ENCODE measurements around the gene JAM3.

JAM3 gene

GRCh38 chr11:134039726-134040385 lies 29.0 kb upstream of the JAM3 start:
- no peak for DNase-seq

- DNase-seq: peak; percentile 84
Measured at GRCh38 chr11:134040386-134041302, 28.2 kb upstream of the JAM3 start.

GRCh38 chr11:134041349-134041748 lies 27.5 kb upstream of the JAM3 start:
- no peak for DNase-seq

- no peak for DNase-seq
Measured at GRCh38 chr11:134041791-134042696, 26.8 kb upstream of the JAM3 start.

DNA sequence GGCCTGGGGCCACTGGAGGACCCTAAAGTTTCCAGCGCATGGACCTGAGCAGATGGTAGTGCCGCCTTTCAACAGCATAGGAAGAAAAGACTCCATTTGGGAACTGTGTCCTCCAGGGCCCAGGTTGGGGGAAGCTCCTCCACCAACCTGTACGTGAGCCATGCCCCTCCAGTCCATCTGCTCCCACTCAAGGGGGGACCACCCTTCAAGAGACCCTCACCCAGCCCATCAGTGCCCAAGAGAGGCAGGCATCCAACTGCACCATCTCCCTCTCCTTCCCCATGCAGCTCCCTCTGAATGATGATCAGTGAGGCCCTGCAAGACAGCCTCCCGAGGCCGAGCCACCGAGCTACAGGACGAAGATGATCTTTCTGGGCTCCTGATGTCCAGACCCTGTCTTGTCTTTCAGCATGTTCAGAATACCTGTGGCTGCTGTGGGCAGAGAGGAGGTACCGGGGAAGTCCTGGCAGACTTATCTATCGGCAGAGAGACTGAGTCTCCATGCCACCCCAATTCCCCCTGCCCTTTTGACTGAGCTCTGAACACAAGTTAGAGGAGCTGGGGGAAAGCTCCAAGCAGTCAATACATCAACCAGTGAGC lies 25.0 kb upstream of the JAM3 start:
- no peak for DNase-seq

DNA sequence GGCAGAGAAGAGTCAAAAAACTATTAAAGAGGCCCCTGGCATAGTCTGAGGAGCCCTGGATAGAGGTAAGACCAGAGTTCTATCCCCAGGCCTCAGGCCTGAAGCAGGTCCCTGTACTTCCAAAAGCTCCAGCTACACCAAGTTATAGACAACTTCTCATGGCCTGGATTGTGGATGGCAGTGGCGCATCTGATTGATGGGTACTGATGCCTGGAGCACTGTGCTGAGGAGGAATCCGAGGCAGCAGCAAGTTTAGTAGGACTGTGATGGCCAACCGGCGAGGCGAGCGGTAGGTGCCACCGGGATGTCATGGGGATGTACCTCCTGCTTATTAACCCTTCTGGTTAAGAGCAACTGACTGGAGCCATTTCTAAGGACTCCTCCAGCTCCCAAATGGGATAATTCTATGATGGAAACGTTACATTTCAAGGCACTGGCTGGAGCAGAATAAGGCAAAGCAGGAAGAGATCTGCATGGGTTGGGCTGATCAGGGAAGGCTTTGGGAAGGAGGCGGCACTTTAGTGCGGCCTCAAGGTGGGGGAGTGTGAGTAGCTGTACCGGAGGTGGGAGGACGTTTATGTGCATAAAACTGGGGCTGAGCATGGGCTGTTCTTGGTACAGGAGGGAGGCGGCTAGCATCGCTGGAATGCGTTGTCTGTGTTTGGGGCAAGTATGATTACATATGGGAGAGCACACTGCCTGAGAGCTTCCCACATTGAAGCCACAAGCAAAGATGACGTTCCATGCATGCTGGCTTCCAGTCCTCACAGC lies 24.2 kb upstream of the JAM3 start:
- DNase-seq: no peak

- peak; percentile 86 for DNase-seq
Measured at GRCh38 chr11:134045799-134046635, 22.9 kb upstream of the JAM3 start.

DNA sequence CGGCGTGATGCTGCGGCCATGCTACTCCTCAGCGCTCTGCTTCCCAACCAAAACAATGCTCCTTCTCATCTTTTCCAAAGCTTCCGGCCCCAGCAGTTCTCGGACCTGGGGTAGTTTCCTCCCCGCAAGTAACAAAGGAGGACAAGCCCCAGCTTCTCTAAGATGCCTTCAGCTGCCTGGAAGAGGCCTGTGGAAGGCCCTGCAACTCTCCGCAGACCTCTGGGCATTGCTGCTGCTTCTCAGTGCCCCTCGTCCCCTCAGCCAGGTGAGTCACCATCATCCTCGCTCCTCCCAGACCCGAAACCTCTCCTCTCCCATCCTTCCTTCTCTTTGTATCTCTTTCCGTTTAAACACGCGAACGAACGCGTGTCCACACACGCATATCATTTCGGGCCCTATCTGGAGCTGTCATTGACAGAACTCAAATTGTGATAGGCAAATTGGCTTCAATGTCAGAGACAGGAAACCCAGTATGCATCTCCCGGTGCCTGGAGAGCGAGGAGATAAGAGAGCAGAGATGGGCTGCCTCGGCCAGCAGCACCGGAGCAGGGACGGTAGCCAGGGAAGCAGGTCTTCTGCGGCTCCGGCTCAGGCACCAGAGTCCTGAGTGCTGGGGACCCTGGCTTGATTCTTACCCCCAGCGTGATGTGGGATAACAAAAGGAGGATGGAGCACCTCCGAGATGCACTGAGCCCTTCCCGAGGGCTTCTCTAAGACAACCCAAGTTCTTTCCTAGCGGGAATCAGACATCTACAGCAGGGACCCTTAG lies 22.0 kb upstream of the JAM3 start:
- no peak for DNase-seq

GRCh38 chr11:134047586-134047999 lies 21.3 kb upstream of the JAM3 start:
- DNase-seq: peak; percentile 17

DNA sequence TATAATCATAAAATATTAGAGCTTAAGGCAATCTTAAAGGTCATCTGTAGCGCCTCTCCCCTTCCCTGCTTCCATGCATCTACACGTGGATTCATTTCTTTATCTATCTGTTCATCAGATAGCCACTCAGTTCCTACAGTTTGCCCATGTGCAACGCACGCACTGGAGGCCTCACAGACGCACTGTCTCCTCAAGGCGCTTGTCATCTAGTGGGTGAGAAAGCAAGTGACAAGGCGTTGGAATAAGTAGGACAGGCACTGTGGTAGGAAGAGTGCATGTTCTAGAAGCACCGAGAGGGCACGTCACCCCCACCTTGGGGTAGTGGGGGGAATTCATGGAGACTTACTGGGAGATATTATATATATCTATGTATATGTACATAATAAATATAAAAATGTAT lies 20.8 kb upstream of the JAM3 start:
- no peak for DNase-seq

DNA sequence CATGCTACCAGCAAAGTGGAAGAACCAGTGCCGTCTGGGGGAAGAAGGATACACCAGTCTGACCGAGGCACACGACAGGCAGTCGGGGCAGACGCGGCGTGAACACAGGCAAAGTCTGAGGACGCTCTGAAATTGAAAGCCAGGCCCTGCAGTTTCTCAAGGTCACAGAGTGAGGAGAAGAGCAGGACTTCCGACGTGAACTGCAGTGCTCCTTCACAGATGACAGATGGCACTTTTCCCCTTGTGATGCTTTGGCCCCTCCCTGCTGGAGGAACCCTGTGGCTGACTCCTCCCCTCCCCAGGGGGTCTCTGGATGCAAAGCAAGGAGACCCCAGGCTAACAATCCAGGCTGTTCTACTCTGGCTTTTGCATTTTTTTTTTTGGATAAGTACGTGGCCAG lies 19.6 kb upstream of the JAM3 start:
- peak; percentile 27 for DNase-seq

DNA sequence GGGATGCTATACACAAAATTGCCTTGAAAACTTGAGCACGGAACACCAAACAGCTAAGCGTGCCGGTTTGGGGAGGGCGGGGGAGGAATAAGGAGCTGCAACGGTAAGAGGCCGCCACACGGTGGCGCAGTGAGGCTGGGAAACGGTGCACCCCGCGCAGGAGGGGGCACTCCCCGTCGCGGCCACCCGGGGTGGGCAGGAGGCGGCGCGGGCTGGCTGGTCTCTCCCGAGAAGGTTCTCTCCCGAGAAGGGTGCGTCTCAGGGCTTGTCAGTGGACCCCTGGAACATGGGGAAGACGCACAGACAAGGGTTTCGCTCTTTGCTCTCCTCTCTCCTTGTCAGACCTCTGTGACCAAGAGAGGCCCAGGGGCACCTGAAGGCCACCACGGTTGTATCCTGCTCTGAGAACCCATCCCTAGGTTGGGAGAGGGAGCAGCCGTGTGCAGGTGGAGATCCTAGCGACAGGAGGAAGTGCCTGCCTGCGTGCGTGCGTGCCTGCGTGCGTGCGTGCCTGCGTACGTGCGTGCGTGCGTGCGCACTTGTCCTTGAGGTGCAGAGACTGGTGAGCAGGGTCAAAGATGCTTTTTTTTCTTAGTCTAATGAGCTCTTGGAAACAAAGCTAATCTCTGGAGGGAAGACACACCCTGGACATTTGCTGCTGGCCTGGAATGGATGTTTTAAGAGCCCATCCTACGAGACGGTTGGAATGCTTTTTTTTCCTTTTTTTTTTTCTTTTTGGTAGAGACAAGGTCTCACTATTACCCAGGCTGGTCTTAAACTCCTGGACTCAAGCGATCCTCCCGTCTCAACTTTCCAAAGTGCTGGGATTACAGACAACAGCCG lies 18.1 kb upstream of the JAM3 start:
- peak; percentile 98 for DNase-seq

DNA sequence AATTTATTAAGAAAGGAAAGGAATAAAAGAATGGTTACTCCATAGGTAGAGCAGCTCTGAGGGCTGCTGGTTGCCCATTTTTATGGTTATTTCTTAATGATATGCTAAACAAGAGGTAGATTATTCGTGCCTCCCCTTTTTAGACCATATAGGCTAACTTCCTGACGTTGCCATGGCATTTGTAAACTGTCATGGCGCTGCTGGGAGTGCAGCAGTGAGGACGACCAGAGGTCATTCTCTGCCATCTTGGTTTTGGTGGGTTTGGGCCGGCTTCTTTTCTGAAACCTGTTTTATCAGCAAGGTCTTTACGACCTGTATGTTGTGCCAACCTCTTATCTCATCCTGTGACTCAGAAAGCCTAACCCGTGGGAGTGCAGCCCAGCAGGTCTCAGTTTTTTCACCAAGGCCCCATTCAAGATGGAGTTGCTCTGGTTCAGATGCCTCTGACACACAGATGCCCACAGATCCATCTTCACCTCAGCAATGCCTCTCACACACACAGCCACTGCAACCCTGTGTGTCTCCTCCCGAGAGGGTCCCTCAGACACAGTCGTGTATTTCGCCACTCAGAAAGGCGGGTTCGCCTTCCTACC lies 16.4 kb upstream of the JAM3 start:
- no peak for DNase-seq

DNA sequence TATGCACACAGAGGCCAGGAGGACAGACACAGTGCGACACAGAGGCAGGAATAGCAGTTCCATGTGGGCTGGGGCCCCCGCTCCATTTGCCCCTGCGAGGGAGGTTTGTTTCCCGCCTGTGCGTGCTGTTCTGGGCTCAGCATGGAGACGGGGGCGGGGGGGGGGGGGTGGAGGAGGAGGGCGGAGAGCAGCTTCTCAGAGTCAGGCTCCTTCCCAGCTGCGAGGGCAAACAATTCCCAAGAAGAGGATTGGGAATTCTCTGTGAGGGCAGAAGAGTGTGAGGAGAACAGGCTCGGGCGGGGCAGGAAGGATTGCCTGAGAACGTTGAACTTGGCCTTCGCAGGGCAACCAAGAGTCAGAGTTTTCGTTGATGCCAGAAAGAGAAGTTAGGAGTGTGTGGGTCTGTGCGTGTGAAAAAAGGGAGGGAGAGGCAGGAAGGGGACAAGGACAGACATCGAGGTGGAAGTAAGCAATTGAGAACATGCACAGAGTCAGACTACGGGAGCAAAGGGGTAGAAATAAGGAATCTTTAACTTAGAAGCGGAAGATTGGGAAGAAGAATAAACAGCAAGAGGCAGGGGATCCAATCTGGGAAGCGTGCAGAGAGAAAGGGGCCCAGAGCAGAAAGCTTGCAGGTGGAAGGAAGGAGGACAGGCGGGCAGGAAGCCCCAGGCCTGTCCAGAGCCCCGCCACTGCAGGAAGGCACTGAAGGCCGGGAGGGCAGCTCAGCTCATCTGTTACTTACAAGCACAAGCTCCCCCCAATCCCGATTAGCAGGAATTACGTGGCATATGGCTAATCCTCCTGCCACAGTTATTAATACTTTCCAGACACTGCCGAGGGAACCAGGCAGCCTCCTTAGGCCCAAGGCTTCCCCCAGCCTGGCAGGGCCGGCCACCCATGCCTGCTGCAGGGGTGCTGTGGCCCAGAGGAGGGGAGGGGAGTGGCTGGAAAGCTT lies 15.6 kb upstream of the JAM3 start:
- DNase-seq: no peak

DNA sequence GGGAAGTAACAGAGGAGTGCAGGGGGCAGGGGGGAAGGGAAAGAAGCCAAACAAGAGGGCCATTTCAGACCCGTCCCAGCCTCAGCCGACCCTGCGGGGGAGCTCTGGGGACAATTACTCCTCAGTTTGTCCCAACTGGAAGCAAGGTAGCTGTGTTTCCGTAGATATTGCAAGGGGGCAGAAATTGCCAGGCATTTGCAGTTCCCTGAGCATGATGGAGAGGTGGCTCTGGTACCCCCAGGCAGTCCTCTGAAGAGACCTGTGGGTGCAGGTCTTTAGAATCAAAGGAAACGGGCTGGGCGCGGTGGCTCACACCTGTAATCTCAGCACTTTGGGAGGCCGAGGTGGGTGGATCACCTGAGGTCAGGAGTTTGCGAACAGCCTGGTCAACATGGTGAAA lies 13.8 kb upstream of the JAM3 start:
- DNase-seq: no peak

DNA sequence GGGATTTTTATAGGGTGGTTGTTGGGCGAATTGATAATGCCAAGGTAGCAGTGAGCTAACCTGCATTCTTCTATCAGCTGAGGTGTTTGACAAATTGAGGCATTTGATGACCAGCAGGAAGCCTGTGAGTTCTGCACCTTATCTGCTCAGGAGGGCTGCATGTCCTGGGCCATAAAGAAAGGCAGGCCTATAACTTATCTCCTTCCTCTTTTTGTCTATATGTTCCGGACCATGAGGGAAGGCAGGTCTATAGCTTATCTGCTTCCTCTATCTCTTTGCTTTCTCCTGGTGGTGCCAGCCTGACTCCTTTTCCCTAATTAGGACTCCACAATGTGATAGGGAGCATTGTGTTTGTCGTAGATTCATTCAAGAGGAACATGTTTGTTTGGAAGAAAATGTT lies 8.6 kb upstream of the JAM3 start:
- no peak for DNase-seq

- no peak for DNase-seq
Measured at GRCh38 chr11:134062265-134063123, 6.4 kb upstream of the JAM3 start.

All from DMS53 (cell line).